Fibroblast of skin of back (primary cell): ENCODE data around the gene DPH2. TPM values are rescaled to one million over a fixed set of nuclear protein-coding genes. Genes with fewer than 3 reads are reported as not detected.

Source experiments
- DNase-seq: peaks from one replicate; pipeline ENCODE4 v3.0.0-alpha.2; 2013
- polyA plus RNA-seq, 2 experiments: library from polyadenylated mRNA; unstranded; fragments of 120-200 nt; gene quantifications; one replicate each; pipeline ENCODE4 v1.2.1, GENCODE V29; 2013; ENCODE audit not compliant: insufficient read length in 2 of 2

Gene DPH2
- 20.6 TPM for polyA plus RNA-seq (2013, experiment 1 of 2; ENCODE audit: insufficient read length)
- 16.1 TPM for polyA plus RNA-seq (2013, experiment 2 of 2; ENCODE audit: insufficient read length)

- DNase-seq = peak; percentile 98
Observed at GRCh38 chr1:43969746-43970466, at the start of gene DPH2. Gene DPH2, plus strand, starts transcription at chr1:43970010. Its CDS starts 166 bp downstream, at chr1:43970176.

GRCh38 chr1:43921022-43921421, 48.8 kb upstream of the DPH2 start:
- DNase-seq = no peak

DNA sequence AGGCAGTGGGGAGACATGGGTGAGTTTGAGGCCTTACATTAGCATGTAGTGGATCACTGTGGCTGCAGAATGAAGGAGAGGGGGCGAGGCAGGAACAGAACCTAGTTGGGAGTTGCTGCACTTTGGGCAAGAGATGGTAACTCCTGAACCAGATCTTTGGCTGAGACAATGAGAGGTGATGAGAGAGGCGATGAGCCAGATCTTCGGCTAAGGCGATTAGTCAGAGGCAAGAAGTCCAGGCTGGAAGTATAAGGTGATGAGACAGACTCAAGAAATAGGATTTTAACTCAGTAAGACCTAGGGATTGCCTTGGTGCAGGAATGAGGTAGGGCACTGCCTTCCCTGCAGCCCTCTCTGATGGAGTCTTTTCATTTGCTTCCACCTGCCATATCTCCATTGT, 45.3 kb upstream of the DPH2 start:
- DNase-seq = no peak

- DNase-seq = no peak
Observed at GRCh38 chr1:43925846-43926245, 44.0 kb upstream of the DPH2 start.

GRCh38 chr1:43930168-43930948, 39.5 kb upstream of the DPH2 start:
- peak; percentile 41 for DNase-seq

DNA sequence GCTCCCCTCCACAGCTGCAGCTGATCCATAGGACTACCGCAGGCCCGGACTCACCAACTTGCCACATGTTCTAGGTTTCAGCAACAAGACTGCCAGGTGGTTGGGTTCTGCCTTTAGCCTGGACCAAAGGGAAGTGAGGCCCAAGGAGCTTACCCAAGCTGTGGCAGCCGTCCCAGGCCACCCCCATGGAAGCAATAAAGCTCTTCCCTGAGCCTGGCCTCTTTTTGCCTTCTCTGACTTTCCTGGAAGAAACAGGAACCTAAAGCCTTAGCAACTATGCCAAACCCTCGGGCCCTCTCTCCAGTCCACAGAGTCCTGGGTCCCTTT, 38.9 kb upstream of the DPH2 start:
- no peak for DNase-seq

- DNase-seq = no peak
Observed at GRCh38 chr1:43931711-43932660, 37.8 kb upstream of the DPH2 start.

- peak; percentile 72 for DNase-seq
Observed at GRCh38 chr1:43932786-43933385, 36.9 kb upstream of the DPH2 start.

DNA sequence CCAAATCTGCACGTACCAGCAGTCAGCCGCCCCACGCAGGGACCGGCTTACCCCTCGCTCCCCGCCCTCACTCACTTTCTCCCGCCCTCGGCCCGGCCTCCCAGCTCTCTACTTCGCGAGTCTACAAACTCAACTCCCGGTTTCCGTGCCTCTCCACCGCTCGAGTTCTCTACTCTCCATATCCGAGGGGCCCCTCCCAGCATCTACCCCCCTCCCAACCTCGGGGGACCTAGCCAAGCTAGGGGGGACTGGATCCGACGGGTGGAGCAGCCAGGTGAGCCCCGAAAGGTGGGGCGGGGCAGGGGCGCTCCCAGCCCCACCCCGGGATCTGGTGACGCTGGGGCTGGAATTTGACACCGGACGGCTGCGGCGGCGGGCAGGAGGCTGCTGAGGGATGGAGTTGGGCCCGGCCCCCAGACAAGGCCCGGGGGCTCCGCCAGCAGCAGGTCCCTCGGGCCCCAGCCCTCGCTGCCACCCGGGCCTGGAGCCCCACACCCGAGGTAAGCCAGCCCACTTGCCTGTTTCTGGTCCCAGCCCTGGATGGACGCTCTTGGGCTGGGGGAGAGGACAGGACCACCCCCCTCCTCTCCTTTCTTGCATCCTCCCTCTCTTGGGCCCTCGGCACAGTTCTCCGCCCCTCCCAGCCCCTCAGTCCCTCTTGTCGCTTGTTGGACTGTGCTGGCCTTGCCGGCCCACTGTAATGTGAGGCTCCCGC, 36.3 kb upstream of the DPH2 start, which contains the start of gene ARTN:
ARTN (plus strand) TSS at position 416 of the 715 bp plus-strand sequence. CDS start 1,856 bp downstream, outside the sequence.
- no peak for DNase-seq

DNA sequence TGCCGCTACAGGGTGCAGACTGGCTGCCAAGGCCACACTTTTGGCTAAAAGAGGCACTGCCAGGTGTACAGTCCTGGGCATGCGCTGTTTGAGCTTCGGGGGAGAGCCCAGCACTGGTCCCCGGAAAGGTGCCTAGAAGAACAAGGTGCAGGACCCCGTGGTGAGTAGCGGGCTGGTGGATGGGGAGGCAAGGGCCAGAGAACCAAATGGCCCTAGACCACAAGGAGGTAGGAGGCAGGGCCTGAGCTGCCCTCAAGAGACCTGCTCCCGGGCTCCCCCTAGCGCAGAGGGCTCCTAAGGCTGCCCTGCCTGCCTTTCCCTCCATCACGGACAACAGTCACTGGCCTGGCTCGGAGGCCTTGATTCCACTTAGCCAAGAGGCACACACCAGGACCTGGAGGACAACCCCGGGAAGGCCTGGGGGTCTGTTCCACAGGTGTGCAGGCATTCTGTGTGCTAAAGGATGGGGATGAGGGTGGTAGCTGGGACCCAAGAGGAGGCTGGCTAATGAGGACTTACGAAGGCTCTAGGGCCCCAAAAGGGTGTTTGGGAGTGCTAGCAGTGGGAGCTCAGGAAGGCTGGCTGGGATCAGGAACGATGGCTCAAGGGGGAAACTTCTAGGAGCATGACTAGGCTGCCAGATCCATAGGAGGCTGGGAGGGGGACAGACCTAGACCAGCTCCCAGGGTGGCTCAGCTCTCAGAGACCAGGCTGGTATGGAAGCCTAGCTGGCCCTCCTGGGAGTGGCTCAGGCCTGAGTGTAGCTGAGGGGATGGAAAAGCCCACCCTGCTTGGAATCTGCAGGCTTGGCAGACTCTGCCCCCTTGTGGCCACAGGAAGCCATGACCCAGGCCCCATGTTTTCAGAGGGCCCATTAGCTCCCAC, 35.5 kb upstream of the DPH2 start:
- DNase-seq = peak; percentile 58

GRCh38 chr1:43934986-43935324, 34.9 kb upstream of the DPH2 start:
- no peak for DNase-seq

DNA sequence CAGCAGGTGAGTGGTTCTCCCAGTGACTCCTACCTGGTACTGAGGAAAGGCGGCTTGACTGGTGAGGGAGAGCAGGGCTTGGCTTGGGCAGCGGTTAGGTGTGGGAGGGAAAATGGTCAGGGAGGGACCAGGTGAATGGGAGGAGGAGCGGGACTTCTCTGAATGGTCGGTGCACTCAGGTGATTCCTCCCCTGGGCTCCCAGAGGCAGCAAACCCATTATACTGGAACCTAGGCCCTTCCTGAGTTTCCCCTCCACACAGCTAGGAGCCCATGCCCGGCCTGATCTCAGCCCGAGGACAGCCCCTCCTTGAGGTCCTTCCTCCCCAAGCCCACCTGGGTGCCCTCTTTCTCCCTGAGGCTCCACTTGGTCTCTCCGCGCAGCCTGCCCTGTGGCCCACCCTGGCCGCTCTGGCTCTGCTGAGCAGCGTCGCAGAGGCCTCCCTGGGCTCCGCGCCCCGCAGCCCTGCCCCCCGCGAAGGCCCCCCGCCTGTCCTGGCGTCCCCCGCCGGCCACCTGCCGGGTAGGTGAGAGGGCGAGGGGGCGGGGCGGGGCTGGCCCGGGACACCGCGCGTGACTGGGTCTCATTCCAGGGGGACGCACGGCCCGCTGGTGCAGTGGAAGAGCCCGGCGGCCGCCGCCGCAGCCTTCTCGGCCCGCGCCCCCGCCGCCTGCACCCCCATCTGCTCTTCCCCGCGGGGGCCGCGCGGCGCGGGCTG, 33.9 kb upstream of the DPH2 start:
- no peak for DNase-seq

GRCh38 chr1:43936431-43937151, 33.2 kb upstream of the DPH2 start:
- no peak for DNase-seq

DNA sequence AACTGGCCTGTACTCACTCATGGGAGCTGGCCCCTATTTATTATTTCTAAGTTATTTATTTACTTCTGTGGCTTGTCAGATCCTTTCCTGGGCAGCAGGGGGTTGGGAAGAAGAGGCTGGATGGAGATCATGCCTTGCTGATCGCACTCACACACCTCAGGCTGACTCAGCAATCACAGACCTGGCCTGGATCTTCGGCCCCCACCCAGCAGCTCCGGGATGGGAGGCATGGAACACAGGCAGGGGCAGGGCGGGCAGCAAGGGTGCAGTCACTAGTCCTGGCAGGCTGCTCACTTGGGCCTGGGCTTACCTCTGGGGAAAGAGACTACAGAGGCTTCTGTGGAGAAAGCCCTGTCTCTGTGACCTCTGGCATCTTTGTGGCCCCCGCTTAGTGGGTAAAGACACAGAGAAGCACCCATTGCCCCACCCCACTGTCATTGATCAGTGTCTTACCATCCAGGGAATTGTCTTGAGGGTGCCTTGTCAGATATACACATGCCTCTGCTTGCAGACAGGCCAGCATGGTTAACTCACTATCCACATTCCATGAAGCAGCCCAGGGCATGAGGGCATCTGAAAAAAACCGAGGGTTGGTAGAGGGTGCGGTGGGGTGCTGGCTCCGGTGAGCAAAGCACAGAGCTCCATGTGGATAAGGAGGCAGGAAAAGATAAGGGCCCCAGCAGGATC, 32.5 kb upstream of the DPH2 start:
- DNase-seq = no peak

GRCh38 chr1:43938383-43938782, 31.4 kb upstream of the DPH2 start:
- DNase-seq = no peak

- DNase-seq = no peak
Observed at GRCh38 chr1:43938892-43939587, 30.8 kb upstream of the DPH2 start.

DNA sequence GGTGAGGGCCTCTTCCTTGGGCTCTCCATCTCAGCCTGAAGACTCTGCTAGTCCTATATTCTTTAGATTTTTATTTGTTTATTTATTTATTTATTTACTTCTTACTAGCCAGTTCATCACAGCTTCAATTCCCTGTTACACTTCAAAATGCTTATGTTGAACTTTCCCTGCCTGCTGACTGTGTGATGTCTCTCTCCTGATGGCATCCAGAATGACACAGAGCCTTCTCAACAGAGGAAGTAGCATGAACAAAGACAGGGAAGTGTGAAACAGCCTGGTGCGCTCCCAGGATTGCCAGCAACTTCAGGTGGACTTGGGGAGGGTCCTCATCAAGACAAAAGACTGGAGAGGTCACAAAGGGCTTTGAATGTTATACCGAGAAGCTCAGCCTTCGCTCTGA, 27.4 kb upstream of the DPH2 start:
- DNase-seq = no peak

GRCh38 chr1:43944860-43945259, 24.9 kb upstream of the DPH2 start:
- DNase-seq = no peak
